ENCODE data around the gene NATD1.

DNA sequence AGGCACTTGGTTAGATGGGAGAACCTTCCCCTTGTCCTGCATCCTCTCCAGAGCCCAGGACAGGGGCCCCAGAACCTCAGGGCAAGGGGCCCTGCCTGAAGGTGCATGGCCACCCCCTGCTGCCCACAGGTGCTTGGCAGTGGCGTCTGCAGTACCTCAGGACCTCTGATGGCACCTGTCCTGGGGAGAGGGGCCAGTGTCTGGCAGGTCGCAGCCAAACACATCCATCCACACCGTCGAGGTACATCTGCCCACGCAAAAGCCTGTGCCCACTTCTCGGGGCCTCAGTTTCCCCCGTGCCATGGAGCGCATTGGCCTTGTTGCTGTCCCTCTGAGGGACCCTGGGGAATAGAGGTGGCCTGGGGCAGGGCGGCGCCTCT, 40.6 kb upstream of the NATD1 start:
- TF ChIP-seq POLR2A (IDR thresholded peaks at IDR 0.05) = no peak
- TF ChIP-seq, protein P1, sequence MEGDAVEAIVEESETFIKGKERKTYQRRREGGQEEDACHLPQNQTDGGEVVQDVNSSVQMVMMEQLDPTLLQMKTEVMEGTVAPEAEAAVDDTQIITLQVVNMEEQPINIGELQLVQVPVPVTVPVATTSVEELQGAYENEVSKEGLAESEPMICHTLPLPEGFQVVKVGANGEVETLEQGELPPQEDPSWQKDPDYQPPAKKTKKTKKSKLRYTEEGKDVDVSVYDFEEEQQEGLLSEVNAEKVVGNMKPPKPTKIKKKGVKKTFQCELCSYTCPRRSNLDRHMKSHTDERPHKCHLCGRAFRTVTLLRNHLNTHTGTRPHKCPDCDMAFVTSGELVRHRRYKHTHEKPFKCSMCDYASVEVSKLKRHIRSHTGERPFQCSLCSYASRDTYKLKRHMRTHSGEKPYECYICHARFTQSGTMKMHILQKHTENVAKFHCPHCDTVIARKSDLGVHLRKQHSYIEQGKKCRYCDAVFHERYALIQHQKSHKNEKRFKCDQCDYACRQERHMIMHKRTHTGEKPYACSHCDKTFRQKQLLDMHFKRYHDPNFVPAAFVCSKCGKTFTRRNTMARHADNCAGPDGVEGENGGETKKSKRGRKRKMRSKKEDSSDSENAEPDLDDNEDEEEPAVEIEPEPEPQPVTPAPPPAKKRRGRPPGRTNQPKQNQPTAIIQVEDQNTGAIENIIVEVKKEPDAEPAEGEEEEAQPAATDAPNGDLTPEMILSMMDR (IDR thresholded peaks at IDR 0.05) = no peak
